G401 (cell line): Measurements from ENCODE around the gene PLXNA2. TPM values are rescaled to one million over a fixed set of nuclear protein-coding genes. Genes with fewer than 3 reads are reported as not detected.

ENCODE experiments used
- DNase-seq: peaks from one replicate; pipeline ENCODE4 v3.0.0-alpha.2; 2015; ENCODE audit warnings: low spot score
- in situ Hi-C: cut with HindIII; loops from 2 replicates; pipeline ENCODE4 v1.10.0; 2016; ENCODE audit warnings: low sequenced_read_pairs, mixed read lengths
- total RNA-seq: library from RNA; depleted of rRNA; stranded (reverse); fragments of >200 nt; shearing (Covaris generic); gene quantifications from 2 replicates; pipeline ENCODE4 v1.2.3, GENCODE V29; 2014

Gene PLXNA2
- total RNA-seq, 1 experiment from 2014 or later = 0.92 TPM

GRCh38 chr1:208189716-208190115, 54.5 kb downstream of the PLXNA2 start:
- no peak for DNase-seq
- in situ Hi-C loops = no loop called here

DNA sequence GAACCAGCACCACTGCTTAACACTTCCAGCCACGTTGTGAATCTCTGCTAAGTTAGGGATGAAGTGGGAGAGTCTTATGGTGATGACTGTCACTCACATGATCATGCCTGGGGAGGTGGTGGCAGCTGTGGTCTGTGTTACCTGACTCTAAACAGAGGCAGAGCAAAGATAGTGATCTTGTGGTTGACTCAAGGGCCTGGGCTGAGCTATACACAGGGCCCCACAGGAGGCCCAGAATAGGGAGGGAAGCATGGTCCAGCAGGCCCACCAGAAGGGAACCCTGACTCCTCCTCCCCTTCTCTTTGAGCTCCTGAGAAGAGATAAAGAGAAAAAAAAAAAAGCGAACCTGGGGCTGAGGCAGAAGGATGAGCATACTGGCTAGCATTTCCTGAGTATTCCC, 55.0 kb downstream of the PLXNA2 start:
- DNase-seq = no peak
- in situ Hi-C loops = no loop called here

DNA sequence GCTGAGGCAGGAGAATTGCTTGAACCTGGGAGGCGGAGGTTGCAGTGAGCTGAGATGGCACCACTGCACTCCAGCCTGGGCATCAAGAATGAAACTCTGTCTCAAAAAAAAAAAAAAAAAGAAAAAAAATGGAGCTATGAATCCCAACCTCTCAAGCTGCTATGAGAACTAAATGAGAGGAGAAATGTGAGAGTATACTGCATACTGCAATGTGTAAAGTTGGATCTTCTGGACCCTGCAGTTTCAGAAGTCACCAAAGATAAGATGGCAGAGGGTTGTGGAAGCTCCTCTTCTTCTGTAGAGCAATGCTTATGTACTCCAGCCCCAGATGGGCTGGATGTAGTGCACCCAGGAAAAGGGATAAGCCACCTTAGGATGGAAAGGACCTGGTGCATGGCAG, 55.6 kb downstream of the PLXNA2 start:
- in situ Hi-C loops = no loop called here
- DNase-seq = no peak

- DNase-seq = no peak
- in situ Hi-C loops = no loop called here
These were observed 56.6 kb downstream of the PLXNA2 start for GRCh38 chr1:208187499-208188041.

DNA sequence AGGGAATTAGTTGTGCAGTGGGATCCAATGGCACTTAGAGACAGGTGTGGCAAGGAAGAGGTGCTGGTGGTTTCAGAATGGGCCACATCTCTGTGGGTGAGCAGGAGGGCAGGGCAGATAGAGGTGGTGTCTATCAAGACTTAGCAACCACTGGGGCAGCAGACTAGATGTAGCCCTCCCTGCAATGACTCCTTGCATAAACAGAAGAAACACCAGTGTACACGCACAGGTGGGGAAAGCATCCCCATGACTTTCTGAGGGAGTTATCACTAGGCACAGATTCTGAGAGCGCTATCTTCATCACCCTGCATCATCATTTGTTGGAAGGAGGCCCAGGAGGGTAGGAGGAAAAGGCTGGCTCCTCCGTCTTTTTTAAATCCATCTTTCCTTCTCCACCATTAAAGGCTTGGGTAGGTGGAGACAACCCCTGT, 58.4 kb downstream of the PLXNA2 start:
- no peak for DNase-seq
- in situ Hi-C loops = no loop called here

DNA sequence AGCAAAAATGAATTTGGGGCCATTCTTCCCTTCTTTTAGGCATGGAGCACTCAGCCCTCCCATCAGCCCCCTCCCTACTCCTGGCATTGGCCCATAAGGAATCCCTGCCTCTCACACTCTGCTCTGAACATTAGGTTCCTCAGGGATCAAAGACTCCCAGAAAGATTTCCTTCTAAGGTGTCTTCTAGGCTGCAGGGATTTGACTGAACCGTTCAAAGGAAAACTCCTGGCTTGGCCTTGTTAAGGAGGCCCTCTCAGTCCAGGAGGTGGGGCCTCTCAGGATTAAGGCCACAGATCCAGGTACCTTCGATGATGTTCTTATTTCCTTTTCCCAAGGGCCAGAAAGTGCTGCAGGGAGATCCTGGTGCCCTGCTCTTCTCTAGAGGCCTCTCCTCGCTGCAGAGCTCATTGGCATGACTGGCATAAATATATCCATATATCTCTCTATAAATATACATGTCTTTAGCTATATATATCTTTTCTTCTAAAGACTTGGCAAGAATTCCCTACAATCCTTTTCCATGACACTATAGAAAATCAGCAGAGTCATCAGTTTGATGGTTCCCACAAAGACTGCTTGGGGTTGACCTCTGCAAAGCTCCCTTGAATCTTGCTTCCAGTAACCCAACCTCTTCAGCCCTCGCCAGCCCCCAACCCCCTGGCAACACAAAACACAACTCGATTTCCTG, 59.1 kb downstream of the PLXNA2 start:
- in situ Hi-C loops = no loop called here
- no peak for DNase-seq

DNA sequence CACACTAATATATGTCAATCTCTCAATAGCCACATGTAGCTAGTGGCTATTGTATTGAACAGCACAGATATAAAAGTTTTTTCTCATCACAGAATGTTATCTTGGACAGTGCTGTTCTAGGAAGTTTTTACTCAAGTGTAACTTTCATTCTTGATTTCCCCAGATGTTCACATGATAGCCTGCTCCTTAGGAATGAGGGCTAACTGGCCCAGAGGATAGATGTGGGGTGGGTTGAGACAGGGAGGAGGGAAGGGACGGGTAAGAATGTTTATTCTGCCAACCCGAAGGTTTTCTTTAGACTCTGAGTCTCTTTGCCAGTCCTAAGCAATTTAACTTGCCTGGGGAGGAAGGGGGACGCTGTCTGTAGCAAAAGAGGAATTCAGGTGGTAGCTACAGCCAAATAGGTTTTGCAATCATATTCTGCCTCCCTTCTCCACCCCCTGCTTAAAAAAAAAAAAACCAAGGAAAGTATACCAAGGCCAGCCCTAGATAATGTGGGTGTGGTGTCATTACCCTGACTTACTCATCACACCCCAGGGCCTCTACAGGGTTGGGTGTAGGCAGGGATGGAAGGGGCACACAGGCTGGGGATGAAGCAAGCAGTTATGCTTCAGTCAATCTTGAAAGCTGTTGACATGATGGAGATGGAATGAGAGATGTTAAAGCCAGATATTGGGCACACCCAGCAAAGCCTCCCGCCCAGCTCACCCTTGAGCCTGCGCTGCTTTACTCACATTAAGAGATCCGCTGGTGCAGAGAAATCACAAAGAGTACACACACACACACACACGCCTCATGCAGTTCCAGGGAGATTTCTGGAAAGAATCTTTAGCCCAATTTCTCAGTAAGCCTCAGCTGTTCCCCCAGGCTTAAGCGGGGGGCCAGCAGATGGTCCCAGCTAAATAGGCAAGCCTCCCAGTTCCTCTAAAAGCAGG, 59.9 kb downstream of the PLXNA2 start:
- in situ Hi-C loops = no loop called here
- DNase-seq = peak; percentile 88

DNA sequence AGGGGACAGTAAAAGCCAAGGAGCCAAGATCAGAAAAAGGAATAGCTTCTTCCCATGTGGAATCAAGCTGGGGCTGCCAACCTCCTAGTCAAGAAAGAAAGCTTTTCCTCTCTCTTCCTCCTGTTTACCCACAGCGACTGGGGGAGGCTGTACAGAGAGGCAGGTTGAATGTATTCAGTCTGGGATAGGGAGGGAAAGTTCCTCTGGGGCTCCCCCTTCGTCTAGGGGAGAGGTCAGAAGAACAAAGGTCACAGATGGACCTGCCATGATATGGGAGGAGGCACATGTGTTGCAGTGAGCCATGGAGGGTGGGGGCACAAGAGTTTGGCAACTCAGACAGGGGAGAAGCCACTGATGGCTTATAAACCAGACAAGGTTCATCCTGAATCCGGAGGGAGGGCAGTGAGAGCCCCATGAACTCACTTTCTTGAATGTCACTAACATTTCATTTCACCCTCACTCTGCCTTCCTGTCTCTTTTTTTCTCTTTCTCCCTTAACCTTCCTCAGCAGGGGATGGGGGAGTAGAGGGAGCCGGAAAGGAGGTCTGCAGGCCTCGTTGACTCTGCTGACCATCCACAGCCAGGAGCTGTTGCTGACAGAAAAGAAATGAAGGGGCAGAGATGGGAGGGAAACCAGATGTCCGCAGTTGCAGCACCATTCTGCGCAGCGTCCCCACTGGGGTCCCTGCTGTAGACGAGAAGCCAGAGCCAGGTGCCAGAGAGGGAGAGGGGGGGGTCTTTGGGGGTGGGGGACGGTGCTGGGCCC, 61.1 kb downstream of the PLXNA2 start:
- no peak for DNase-seq
- in situ Hi-C loops = no loop called here

DNA sequence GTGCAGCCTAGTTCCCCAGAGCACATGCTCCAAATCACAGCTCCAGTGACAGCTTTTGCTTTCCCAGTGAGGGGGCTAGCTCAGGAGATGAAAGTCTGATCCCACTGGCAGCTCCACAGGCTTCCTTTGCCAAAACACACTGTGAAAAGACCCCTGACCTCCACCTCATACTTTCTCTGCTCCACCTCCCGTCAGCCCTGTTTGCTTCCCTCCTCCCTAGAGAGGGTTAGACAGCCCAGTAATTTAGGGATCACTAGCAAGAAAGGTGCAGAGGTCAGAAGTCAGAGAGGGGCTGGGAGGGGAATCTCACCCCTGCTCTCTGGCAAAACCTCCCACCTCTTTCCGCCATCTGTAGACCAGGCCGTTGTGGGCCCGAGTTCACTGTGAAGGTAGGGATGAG, 62.8 kb downstream of the PLXNA2 start:
- DNase-seq = no peak
- in situ Hi-C loops = no loop called here

- no peak for DNase-seq
- in situ Hi-C loops = no loop called here
These were observed 63.8 kb downstream of the PLXNA2 start for GRCh38 chr1:208180421-208180820.

GRCh38 chr1:208179961-208180409, 64.2 kb downstream of the PLXNA2 start:
- DNase-seq = no peak
- in situ Hi-C loops = no loop called here

- peak; percentile 96 for DNase-seq
- in situ Hi-C loops = no loop called here
These were observed 64.8 kb downstream of the PLXNA2 start for GRCh38 chr1:208179263-208179816.

DNA sequence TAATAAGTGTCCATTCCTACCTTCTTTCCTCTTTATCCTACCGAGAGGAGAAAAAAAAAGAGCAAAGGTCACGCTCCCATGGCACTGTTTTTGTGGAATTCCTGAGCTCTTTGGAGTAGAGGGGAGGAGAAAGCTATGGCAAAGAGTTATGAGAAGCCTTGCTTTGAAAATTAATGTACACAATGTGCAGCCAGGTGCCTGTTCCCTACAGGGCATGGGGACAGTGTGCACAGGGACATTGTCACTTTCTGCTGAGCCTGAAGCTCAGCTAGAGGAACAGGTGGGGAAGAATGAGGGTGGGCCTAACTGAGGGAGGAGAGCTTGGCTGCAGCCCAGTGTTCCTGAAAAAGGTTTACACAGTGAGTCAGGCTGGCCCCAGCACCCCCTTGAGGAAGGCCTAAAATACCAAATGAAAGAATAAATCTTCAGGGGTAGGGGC, 66.1 kb downstream of the PLXNA2 start:
- in situ Hi-C loops = no loop called here
- DNase-seq = peak; percentile 97

GRCh38 chr1:208177656-208178055, 66.5 kb downstream of the PLXNA2 start:
- in situ Hi-C loops = no loop called here
- no peak for DNase-seq

- DNase-seq = peak; percentile 54
- in situ Hi-C loops = no loop called here
These were observed 67.5 kb downstream of the PLXNA2 start for GRCh38 chr1:208176649-208177048.

DNA sequence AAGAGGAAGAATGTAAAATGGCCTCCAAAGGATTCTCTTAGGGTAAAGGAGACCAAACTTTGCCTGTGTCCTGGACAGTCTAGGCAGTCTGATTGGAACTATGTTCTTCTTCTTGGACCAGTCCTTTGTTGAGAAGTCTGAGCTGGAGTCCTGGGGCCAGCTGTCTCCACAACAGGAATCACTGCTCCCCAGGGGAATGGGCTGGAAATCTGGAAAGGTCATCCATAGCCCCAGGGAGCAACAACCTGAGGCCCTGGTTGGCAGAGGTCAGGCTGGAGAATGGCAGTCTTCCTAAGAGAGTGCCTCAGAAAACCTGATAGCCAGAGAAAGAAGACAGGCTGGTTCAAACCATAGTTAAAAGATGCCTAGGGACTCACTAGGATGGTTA, 68.7 kb downstream of the PLXNA2 start:
- in situ Hi-C loops = no loop called here
- DNase-seq = no peak

DNA sequence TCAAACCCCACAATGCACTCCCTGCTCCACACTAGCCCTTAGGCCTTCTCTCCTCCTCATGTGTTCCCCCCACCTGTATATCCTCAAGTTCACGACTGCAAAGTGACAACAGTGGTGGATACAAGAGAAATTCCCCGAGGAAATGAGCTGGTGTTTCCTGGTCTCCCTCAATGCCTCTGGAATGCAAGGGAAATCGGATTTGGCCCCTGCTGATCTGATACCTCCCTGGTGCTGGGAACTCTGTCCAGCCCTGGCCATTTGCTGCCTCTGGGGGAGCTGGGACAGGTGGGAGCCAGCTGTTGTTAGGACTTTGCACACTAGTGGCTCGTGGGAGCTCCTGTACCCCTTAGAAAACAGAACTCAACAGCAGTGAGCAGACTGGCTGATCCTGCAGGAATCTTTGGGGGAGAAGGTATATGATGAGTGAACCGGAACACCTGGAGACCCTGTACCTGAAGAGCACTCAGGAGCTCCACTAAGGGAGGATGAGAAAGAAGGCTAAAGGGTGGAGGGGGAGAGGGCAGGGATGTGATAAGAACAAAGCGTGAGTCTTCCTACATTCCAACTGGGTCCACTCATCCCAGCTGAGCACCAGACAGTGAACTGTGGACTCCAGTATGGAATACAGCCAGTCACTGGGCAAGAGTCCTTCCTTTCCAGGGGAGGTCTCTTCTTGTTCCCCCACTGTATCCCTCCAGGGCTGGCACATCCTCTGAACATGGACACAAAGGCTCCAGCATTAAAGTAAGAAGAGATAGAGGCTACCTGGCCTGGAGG, 69.3 kb downstream of the PLXNA2 start:
- no peak for DNase-seq
- in situ Hi-C loops = no loop called here

- in situ Hi-C loops = no loop called here
- DNase-seq = peak; percentile 79
These were observed 70.0 kb downstream of the PLXNA2 start for GRCh38 chr1:208174200-208174599.
